Dermis microvascular lymphatic vessel endothelial cell (primary cell): Measurements from ENCODE around the gene NOXRED1. TPM values are rescaled to one million over a fixed set of nuclear protein-coding genes. Genes with fewer than 3 reads are reported as not detected.

Experiments used
- DNase-seq, 2 donors: peaks; one replicate each; pipeline versions ENCODE4 v3.0.0 to v3.0.0-alpha.2; 2010; ENCODE audit warnings: low read depth in 2 of 2
- total RNA-seq: library from RNA; depleted of rRNA; stranded (reverse); fragments of >200 nt; gene quantifications from 2 replicates; pipeline ENCODE4 v1.2.1, GENCODE V29; 2014

The NOXRED1 gene
- total RNA-seq, 1 donor from 2014 or later, result 0.26 TPM

DNA sequence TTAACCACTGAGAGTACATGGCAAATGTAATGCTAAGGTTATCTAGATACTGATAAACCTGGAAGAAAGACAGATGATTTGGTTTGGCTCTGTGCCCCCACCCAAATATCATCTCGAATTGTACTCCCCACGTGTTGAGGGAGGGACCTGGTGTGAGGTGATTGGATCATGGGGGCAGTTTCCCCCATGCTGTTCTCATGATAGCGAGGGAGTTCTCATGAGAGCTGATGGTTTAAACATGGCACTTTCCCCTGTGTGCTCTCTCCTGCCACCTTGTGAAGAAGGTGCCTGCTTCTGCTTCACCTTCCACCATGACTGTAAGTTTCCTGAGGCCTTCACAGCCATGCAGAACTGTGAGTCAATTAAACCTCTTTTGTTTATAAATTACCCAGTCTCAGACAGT is 14.2 kb downstream of the NOXRED1 start:
- DNase-seq, result peak in 1 of 2 donors; percentile 24

- DNase-seq, result no peak
Measured at GRCh38 chr14:77407158-77407557, 16.2 kb downstream of the NOXRED1 start.

DNA sequence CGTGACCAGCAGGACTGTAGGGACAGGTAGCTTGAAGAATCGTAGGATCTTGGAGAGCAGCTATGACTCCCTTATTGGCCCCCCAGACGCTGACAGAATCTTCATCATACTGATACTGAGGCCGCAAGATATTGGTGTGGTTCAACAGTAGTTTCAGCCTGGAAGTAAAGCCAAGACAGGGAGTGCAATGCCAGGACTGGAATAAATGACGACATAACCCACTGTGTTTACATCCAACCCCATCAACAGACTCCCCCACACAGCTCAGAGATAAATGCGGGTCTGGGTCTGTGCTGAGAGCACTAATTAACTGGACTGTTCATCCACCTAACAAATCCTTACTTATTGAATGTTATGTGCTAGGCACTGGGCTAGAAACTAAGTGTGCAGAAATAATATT is 16.6 kb downstream of the NOXRED1 start:
- DNase-seq, result no peak

DNA sequence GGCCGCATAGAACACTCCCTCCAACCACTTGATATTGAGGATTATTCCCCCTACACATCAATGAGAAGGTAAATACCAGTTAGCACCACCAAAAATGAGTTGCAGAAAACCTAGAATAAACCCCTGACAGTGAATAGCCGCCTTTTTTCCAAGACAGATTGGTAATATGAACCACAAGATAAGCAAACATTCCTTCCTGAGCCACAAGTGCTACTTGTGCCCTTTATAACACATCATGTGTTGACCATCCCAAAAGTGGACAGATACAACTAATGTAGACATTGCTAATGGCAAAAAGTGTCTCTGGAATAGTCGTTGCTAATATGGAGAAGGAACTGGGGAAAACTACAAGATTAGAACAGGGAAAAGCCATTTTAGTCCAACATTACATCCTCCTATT is 17.2 kb downstream of the NOXRED1 start:
- DNase-seq, result no peak

DNA sequence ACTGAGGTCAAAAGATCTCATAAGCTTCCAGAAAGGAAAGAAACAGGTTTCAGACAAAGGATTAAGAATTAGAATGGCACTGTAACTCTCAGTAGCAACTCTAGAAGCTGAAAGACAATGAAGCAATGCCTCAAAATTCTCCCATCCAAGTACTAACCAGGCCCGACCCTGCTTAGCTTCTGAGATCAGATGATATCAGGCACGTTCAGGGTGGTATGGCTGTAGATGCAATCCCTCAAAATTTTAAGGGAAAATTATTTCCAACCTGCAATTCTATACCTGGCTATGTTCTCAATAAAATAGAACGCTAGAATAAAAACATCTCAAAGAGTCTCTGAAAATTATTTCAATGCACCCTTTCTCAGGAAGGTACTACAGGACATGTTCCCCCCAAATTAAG is 19.6 kb downstream of the NOXRED1 start:
- no peak for DNase-seq

DNA sequence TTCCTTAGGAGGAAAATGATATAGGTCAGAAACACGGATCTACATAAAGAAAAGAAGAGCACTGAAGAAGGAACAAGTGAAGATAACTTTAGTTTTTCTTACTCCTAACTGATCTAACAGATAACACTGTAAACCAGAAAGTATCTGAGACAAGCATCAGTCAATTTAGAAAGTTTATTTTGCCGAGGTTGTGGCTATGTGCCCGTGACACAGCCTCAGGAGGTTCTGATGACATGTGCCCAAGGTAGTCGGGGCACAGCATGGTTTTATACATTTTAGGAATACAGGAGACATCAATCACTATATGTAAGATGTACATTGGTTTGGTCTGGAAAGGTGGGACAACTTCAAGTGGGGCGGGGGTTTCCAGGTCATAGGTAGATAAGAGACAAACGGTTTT is 23.1 kb downstream of the NOXRED1 start:
- no peak for DNase-seq

DNA sequence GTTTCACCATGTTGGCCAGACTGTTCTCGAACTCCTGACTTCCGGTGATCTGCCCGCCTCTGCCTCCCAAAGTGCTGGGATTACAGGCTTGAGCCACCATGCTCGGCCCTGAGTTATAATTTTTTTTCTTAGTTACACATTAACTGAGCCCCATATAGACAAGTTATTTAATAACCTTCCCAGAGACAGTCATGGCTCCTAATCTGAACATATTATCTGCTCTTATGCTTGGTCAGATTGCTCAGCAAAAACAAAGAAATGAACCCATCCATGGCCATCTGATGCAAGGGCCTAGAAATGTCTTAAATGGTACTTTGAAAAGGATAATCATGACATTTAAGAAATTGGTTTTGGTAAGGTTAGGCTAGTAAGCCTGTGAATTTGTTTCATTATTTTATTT is 33.1 kb downstream of the NOXRED1 start:
- DNase-seq, result no peak

DNA sequence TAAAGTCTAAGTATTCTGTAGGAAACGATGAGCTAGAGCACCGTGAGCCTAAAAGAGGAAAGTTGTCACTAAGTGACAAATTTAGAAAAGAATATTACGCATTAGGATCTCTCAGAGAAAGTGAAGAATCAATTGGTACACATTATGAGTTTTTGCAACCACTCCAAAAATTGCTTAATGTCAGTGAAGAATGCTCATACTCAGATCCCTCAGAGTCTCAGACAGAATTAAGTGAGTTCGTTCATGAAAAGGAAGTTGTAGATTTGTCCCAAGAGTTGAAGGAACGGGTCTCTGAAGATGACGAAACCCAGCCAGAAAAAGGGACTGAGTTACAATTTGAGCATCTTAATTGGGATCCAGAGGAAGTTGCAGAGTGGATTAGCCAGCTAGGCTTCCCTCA is 44.6 kb downstream of the NOXRED1 start:
- DNase-seq, result no peak

DNA sequence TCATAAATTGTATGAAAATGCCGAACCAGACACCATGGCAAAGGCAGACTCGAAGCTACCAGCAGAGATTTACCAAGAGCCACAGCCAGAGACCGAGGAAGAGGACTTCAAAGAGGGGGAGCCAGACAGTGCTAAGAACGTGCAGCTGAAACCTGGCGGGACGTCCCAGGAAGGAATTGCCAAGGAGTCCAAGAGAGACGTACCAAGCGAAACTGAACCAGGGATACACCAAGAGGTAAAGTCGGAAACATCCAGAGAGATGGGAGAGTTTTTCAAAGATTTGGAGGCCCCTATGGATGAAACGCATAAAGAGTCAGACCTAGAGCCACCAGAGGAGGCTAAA is 45.9 kb downstream of the NOXRED1 start:
- DNase-seq, result no peak

DNA sequence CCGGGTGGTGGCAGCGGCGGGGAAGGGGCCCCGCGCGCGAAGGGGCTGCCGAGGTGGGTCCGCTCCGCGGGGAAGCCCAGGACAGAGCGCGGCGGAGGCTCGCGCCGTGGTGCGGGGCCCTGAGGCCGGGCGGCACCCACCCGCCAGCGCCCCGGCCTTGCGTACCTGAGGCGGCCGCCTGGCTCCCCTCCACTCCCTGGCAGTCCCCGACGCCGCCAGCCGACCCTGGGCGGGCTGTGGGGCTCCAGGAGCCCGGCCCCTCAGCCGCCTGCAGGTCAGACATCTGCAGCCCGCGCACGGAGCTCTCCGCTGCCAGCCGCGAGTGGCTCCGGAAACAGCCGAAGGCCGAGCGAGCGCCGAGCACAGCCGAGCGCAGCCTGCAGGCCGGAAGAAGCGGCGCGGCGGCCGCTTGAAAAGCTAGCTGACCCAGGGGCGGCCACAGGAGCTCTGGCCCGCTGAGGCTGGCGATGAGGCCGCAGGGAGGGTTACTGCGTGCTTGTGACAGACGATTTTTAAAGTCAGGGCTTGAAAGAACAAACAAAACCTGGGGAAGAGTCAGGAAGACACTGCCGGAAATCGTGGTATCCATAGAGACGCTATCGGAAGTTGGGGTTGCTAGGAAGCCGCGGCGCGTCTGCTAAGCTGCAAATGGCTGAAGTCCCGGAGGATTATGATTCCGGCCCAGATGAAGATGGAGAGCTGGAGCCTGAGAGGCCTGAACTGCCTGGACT is 46.4 kb downstream of the NOXRED1 start, which contains the start of the genes SAMD15 and TMED8:
Gene SAMD15 (plus strand): TSS at position 609 of the 731 bp plus-strand sequence. CDS start 40 bp downstream, at position 649.
Gene TMED8 (minus strand): TSS at position 324 of the 731 bp plus-strand sequence. CDS start 41 bp downstream, at position 283.
- peak; percentile 54 to 86 for DNase-seq

- no peak for DNase-seq
Measured at GRCh38 chr14:77375973-77376770, 47.2 kb downstream of the NOXRED1 start.

- no peak for DNase-seq
Measured at GRCh38 chr14:77375164-77375950, 48.0 kb downstream of the NOXRED1 start.

GRCh38 chr14:77372304-77372841 is 51.0 kb downstream of the NOXRED1 start:
- no peak for DNase-seq

- no peak for DNase-seq
Measured at GRCh38 chr14:77369285-77369684, 54.0 kb downstream of the NOXRED1 start.

- DNase-seq, result no peak
Measured at GRCh38 chr14:77364146-77364545, 59.2 kb downstream of the NOXRED1 start.

- DNase-seq, result no peak
Measured at GRCh38 chr14:77359626-77360025, 63.7 kb downstream of the NOXRED1 start.

GRCh38 chr14:77356899-77357298 is 66.4 kb downstream of the NOXRED1 start:
- DNase-seq, result no peak

DNA sequence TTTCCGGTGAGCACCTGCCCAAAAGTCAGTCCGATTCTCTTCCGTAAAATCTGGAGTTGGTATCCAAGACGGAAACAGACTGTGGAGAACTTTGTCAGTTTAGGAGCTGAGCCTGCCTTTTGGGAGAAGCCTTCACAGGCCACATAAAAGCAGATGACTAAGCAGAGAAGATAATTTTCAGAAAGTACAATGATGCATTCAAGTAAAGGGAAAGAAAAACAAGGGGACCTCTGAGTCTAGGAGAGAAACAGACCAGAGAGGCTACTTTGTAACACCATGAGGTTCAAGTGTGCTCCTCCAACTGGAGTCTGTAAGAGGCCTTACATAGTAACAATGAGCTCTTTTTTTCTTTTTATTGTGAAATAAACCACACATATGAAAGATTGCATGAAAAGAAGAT is 67.5 kb downstream of the NOXRED1 start:
- no peak for DNase-seq

DNA sequence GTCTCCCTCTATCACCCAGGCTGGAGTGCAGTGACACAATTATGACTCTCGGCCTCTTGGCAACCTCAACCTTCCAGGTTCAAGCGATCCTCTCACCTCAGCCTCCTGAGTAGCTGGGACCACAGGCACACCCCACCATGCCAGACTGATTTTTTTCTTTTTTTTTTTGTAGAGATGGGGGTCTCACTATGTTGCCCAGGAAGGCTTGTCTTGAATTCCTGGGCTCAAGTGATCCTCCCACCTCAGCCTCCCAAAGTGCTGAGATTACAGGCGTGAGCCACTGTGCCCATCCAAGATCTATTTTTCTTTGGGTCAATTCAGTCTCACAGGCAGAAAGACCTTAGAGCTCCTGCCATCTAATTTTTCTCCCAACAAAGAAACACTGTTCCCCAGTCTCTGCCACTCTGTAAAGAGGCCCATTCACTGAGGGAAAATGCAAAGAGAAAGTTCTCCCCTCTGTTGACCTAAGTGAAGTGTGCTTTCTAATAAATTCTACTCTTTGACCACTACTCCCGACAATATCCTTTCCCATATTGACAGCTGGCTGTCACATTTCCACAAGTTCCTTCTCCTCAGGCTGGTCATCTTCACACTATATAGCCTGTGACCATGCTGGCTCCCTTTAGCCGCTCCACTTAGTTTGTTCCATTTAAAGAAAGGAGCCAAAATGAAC is 69.7 kb downstream of the NOXRED1 start:
- no peak for DNase-seq

GRCh38 chr14:77347751-77348150 is 75.6 kb downstream of the NOXRED1 start:
- DNase-seq, result no peak

GRCh38 chr14:77346495-77346894 is 76.8 kb downstream of the NOXRED1 start:
- DNase-seq, result no peak
